Left cardiac atrium (tissue), 4 donors: ENCODE results near the gene C11orf16. TPM values are rescaled to one million over a fixed set of nuclear protein-coding genes. Genes with fewer than 3 reads are reported as not detected.
A peak's percentile ranks its signal among the peaks of the same experiment; 100 is the strongest.
"Not testable (repeated sequence)": the region's sequence is repeated elsewhere in the genome, so short reads cannot be mapped to it uniquely, and the experiment has no call there.

ENCODE experiments used
- ATAC-seq, 2 donors: fragments of 200-7000 bp; cut with Tn5 transposase; one replicate each; pipeline ENCODE4 v1.9.1; 2020; ENCODE audit warnings: mild to moderate bottlenecking in 2 of 2, moderate library complexity in 2 of 2
- DNase-seq: peaks from one replicate; pipeline ENCODE4 v3.0.0-alpha.2; 2020
- intact Hi-C, 2 donors: fragments of 100-400 bp; cut with DNase I; formaldehyde crosslinking; loops; one replicate each; pipeline versions ENCODE4 v1.14.1 to v1.15.1; 2022 to 2023
- total RNA-seq, 2 donors: library from RNA; stranded (reverse); fragmentation: NEBNext Ultra II Directional; extraction: Animal tissue kit (Norgen Biotek cat#: 25700); gene quantifications; one replicate each; pipeline ENCODE4 v1.2.1, GENCODE V29; 2021
- donor health status: DM: no; HTN: yes; CAD: no.
- donor health status: DM: no; HTN: yes; CAD: no; lungs with severe emphysema.
- donor health status: DM: yes; HTN: yes; CAD: no.
- donor health status: Dilated cardiomyopathy.

Gene C11orf16
- total RNA-seq, 2 donors from 2014 or later = not detected

- intact Hi-C loops = no loop called here
- no peak for DNase-seq
- no peak for ATAC-seq
Observed at GRCh38 chr11:8941341-8942103, 8.8 kb upstream of the C11orf16 start.

- no peak for DNase-seq
- intact Hi-C loops = no loop called here
- ATAC-seq = no peak
Observed at GRCh38 chr11:8937659-8938058, 4.9 kb upstream of the C11orf16 start.

- intact Hi-C loops = no loop called here
- DNase-seq (no peak), ATAC-seq (no peak)
Observed at GRCh38 chr11:8937159-8937558, 4.4 kb upstream of the C11orf16 start.

- ATAC-seq, intact Hi-C loops, DNase-seq: not testable (repeated sequence)
Observed at GRCh38 chr11:8935789-8936188, 3.0 kb upstream of the C11orf16 start.

- intact Hi-C loops = no loop called here
- ATAC-seq = peak in 1 of 2 donors; percentile 77
- no peak for DNase-seq
Observed at GRCh38 chr11:8934742-8935488, 2.2 kb upstream of the C11orf16 start.

GRCh38 chr11:8933931-8934330 lies 1.2 kb upstream of the C11orf16 start:
- intact Hi-C loops = no loop called here
- no peak for ATAC-seq
- no peak for DNase-seq

GRCh38 chr11:8930456-8931175 lies 2.1 kb downstream of the C11orf16 start:
- no peak for ATAC-seq
- intact Hi-C loops = no loop called here
- no peak for DNase-seq

- no peak for ATAC-seq
- intact Hi-C loops = no loop called here
- DNase-seq = no peak
Observed at GRCh38 chr11:8928981-8929615, 3.6 kb downstream of the C11orf16 start.

GRCh38 chr11:8928205-8928604 lies 4.5 kb downstream of the C11orf16 start:
- ATAC-seq (no peak), DNase-seq (no peak)

GRCh38 chr11:8927233-8927632 lies 5.5 kb downstream of the C11orf16 start:
- intact Hi-C loops = no loop called here
- DNase-seq = no peak
- ATAC-seq = no peak

More at GRCh38 chr11:8928205-8928604, 4.5 kb downstream of the C11orf16 start:
- intact Hi-C loops = no loop called here

GRCh38 chr11:8926236-8926635 lies 6.5 kb downstream of the C11orf16 start:
- intact Hi-C loops = no loop called here
- no peak for ATAC-seq

GRCh38 chr11:8925711-8926110 lies 7.0 kb downstream of the C11orf16 start:
- ATAC-seq = no peak
- no peak for DNase-seq
- intact Hi-C loops = no loop called here

More at GRCh38 chr11:8926236-8926635, 6.5 kb downstream of the C11orf16 start:
- no peak for DNase-seq

- ATAC-seq (no peak), DNase-seq (no peak)
- intact Hi-C loops = no loop called here
Observed at GRCh38 chr11:8922691-8923090, 10.1 kb downstream of the C11orf16 start.

- DNase-seq (no peak), ATAC-seq (peak in 1 of 2 donors; percentile 73)
- intact Hi-C loops = loop anchor here in 1 of 2 donors (10.0 kb wide), 1 partner anchor 218 kb away; no protein-coding TSS in a partner anchor
Observed at GRCh38 chr11:8917157-8917825, 15.5 kb downstream of the C11orf16 start.

- intact Hi-C loops = loop anchor here in 1 of 2 donors (2.0 to 10.0 kb wide), 3 partner anchors 48 to 232 kb away; partner anchors contain the start of genes RPL27A and TRIM66
- ATAC-seq (no peak), DNase-seq (no peak)
Observed at GRCh38 chr11:8914661-8915018, 18.1 kb downstream of the C11orf16 start.

- intact Hi-C loops = loop anchor here in 1 of 2 donors (2.0 to 10.0 kb wide), 3 partner anchors 49 to 232 kb away; partner anchors contain the start of genes RPL27A and TRIM66
- ATAC-seq (no peak), DNase-seq (no peak)
Observed at GRCh38 chr11:8913961-8914660, 18.6 kb downstream of the C11orf16 start.

GRCh38 chr11:8911029-8911823 lies 21.5 kb downstream of the C11orf16 start, which contains the start of gene AKIP1:
Gene AKIP1 (plus strand): TSS chr11:8911189. CDS start chr11:8911450, 261 bp downstream.
- intact Hi-C loops = loop anchor here in 1 of 2 donors (5.0 to 10.0 kb wide), 2 partner anchors 224 to 229 kb away; partner anchors contain the start of genes RPL27A and TRIM66
- DNase-seq (peak; percentile 97), ATAC-seq (peak; percentile 97)
